SK-N-SH treated with all-trans-retinoic acid at 6 μM for 48 hours (cell line): ENCODE measurements around the gene RAB3GAP2.

Experiments
- ATAC-seq: fragments of 200-7000 bp; cut with Tn5 transposase; 3 replicates; pipeline ENCODE4 v1.9.1; 2020; ENCODE audit warnings: mild to moderate bottlenecking, moderate library complexity
- ARNTL ChIP-seq: fragments of 450-650 bp; formaldehyde crosslinking; IDR thresholded peaks from 2 replicates; pipeline ENCODE4 v1.5.0; 2020; ENCODE audit warnings: low read depth, mild to moderate bottlenecking, moderate library complexity, borderline replicate concordance
- BACH2 ChIP-seq: fragments of 250-450 bp; sonication (Bioruptor Pico); IDR thresholded peaks from 2 replicates; pipeline ENCODE4 v1.9.0; 2021; ENCODE audit warnings: mild to moderate bottlenecking, borderline replicate concordance
- CREB5 ChIP-seq: fragments of 250-450 bp; sonication (Bioruptor Pico); IDR thresholded peaks from 2 replicates; pipeline ENCODE4 v1.5.1; 2020; ENCODE audit warnings: low read depth, mild to moderate bottlenecking, moderate library complexity
- CSDC2 ChIP-seq: fragments of 250-450 bp; sonication (Bioruptor Pico); IDR thresholded peaks from 2 replicates; pipeline ENCODE4 v1.5.0; 2020; ENCODE audit warnings: mild to moderate bottlenecking, moderate library complexity
- CSRNP3 ChIP-seq: fragments of 250-450 bp; sonication (Bioruptor Pico); IDR thresholded peaks from 2 replicates; pipeline ENCODE4 v1.5.1; 2021; ENCODE audit warnings: mild to moderate bottlenecking, moderate library complexity
- ESRRG ChIP-seq: fragments of 250-450 bp; sonication (Bioruptor Pico); IDR thresholded peaks from 2 replicates; pipeline ENCODE4 v1.6.1; 2021; ENCODE audit warnings: mild to moderate bottlenecking
- OSR1 ChIP-seq: fragments of 250-450 bp; sonication (Bioruptor Pico); IDR thresholded peaks from 2 replicates; pipeline ENCODE4 v1.8.0; 2022; ENCODE audit warnings: moderate library complexity, mild to moderate bottlenecking, inconsistent platforms
- PATZ1 ChIP-seq: fragments of 250-450 bp; sonication (Bioruptor Pico); IDR thresholded peaks from 2 replicates; pipeline ENCODE4 v1.8.0; 2020; ENCODE audit warnings: mild to moderate bottlenecking, moderate library complexity, borderline replicate concordance
- POU6F1 ChIP-seq: fragments of 250-450 bp; sonication (Bioruptor Pico); IDR thresholded peaks from 2 replicates; pipeline ENCODE4 v1.8.0; 2021; ENCODE audit warnings: low read depth, mild to moderate bottlenecking, moderate library complexity, borderline replicate concordance
- PPARA ChIP-seq: fragments of 250-450 bp; sonication (Bioruptor Pico); IDR thresholded peaks from 2 replicates; pipeline ENCODE4 v1.5.0; 2020; ENCODE audit warnings: mild to moderate bottlenecking, borderline replicate concordance
- RARB ChIP-seq: fragments of 250-450 bp; sonication (Bioruptor Pico); IDR thresholded peaks from 2 replicates; pipeline ENCODE4 v1.8.0; 2021; ENCODE audit warnings: mild to moderate bottlenecking, moderate library complexity
- SNAI2 ChIP-seq: fragments of 250-450 bp; sonication (Bioruptor Pico); IDR thresholded peaks from 2 replicates; pipeline ENCODE4 v1.5.0; 2020; ENCODE audit warnings: mild to moderate bottlenecking, moderate library complexity
- TCF4 ChIP-seq: fragments of 250-450 bp; sonication (Bioruptor Pico); IDR thresholded peaks from 2 replicates; pipeline ENCODE4 v1.8.0; 2021; ENCODE audit warnings: mild to moderate bottlenecking, moderate library complexity, borderline replicate concordance
- TOX ChIP-seq: fragments of 250-450 bp; sonication (Bioruptor Pico); IDR thresholded peaks from 2 replicates; pipeline ENCODE4 v1.8.0; 2021; ENCODE audit warnings: mild to moderate bottlenecking, moderate library complexity, borderline replicate concordance
- ZC3H10 ChIP-seq: fragments of 250-450 bp; sonication (Bioruptor Pico); IDR thresholded peaks from 2 replicates; pipeline ENCODE4 v1.5.1; 2021; ENCODE audit warnings: mild to moderate bottlenecking, moderate library complexity
- ZFP3 ChIP-seq: fragments of 250-450 bp; sonication (Bioruptor Pico); IDR thresholded peaks from 2 replicates; pipeline ENCODE4 v1.5.0; 2020; ENCODE audit warnings: mild to moderate bottlenecking, moderate library complexity
- ZFP30 ChIP-seq: fragments of 450-650 bp; formaldehyde crosslinking; IDR thresholded peaks from 2 replicates; pipeline ENCODE4 v1.5.0; 2022; ENCODE audit warnings: mild to moderate bottlenecking, moderate library complexity
- ZNF565 ChIP-seq: fragments of 450-650 bp; formaldehyde crosslinking; conservative IDR thresholded peaks from 2 replicates; pipeline ENCODE4 v1.5.0; 2020; ENCODE audit warnings: low read depth, mild to moderate bottlenecking, moderate library complexity
- ZNF70 ChIP-seq: fragments of 450-650 bp; formaldehyde crosslinking; IDR thresholded peaks from 2 replicates; pipeline ENCODE4 v1.5.0; 2020; ENCODE audit warnings: mild to moderate bottlenecking, moderate library complexity

Gene RAB3GAP2

GRCh38 chr1:220281159-220281574 lies 8.9 kb upstream of the RAB3GAP2 start (continued):
- TF ChIP-seq ZFP30, result no peak

- no peak for TF ChIP-seq TCF4 (CRISPR knock-in tag)
- TF ChIP-seq ESRRG (CRISPR knock-in tag), result no peak
- no peak for TF ChIP-seq PATZ1 (CRISPR knock-in tag)
- TF ChIP-seq SNAI2 (CRISPR knock-in tag), result no peak
- TF ChIP-seq ZFP3 (CRISPR knock-in tag), result no peak
- TF ChIP-seq ZNF70, result no peak
- TF ChIP-seq RARB (CRISPR knock-in tag), result no peak
- no peak for TF ChIP-seq TOX (CRISPR knock-in tag)
- TF ChIP-seq ZNF565 (CRISPR knock-in tag), result no peak
- TF ChIP-seq CREB5 (CRISPR knock-in tag), result no peak
- no peak for TF ChIP-seq ZC3H10 (CRISPR knock-in tag)
- no peak for TF ChIP-seq CSRNP3 (CRISPR knock-in tag)
- TF ChIP-seq OSR1 (CRISPR knock-in tag), result no peak
- no peak for ATAC-seq
These were observed 8.0 kb upstream of the RAB3GAP2 start for GRCh38 chr1:220280249-220280648.

- ATAC-seq, result no peak
- TF ChIP-seq ESRRG (CRISPR knock-in tag), result no peak
- TF ChIP-seq POU6F1 (CRISPR knock-in tag), result no peak
- no peak for TF ChIP-seq PPARA (CRISPR knock-in tag)
- TF ChIP-seq TOX (CRISPR knock-in tag), result no peak
- TF ChIP-seq ZFP3 (CRISPR knock-in tag), result no peak
- no peak for TF ChIP-seq CREB5 (CRISPR knock-in tag)
- no peak for TF ChIP-seq RARB (CRISPR knock-in tag)
- TF ChIP-seq CSDC2 (CRISPR knock-in tag), result no peak
- no peak for TF ChIP-seq BACH2 (CRISPR knock-in tag)
- TF ChIP-seq OSR1 (CRISPR knock-in tag), result no peak
- no peak for TF ChIP-seq ZNF565 (CRISPR knock-in tag)
- TF ChIP-seq CSRNP3 (CRISPR knock-in tag), result no peak
- TF ChIP-seq SNAI2 (CRISPR knock-in tag), result no peak
- TF ChIP-seq PATZ1 (CRISPR knock-in tag), result no peak
- no peak for TF ChIP-seq TCF4 (CRISPR knock-in tag)
- no peak for TF ChIP-seq ARNTL (CRISPR knock-in tag)
- TF ChIP-seq, all 23 proteins: peak for 0
These were observed 6.7 kb upstream of the RAB3GAP2 start for GRCh38 chr1:220278991-220279390.
